Measurements from ENCODE around the gene RSRP1. TPM values are rescaled to one million over a fixed set of nuclear protein-coding genes. Genes with fewer than 3 reads are reported as not detected.
A peak's percentile ranks its signal among the peaks of the same experiment; 100 is the strongest.

Gene RSRP1
- total and polyA plus RNA-seq, 2 of the 13 experiments (the other 11 are each of a cell fraction or from before 2014, with no cell fraction given) = 43.9 to 52.8 TPM

DNA sequence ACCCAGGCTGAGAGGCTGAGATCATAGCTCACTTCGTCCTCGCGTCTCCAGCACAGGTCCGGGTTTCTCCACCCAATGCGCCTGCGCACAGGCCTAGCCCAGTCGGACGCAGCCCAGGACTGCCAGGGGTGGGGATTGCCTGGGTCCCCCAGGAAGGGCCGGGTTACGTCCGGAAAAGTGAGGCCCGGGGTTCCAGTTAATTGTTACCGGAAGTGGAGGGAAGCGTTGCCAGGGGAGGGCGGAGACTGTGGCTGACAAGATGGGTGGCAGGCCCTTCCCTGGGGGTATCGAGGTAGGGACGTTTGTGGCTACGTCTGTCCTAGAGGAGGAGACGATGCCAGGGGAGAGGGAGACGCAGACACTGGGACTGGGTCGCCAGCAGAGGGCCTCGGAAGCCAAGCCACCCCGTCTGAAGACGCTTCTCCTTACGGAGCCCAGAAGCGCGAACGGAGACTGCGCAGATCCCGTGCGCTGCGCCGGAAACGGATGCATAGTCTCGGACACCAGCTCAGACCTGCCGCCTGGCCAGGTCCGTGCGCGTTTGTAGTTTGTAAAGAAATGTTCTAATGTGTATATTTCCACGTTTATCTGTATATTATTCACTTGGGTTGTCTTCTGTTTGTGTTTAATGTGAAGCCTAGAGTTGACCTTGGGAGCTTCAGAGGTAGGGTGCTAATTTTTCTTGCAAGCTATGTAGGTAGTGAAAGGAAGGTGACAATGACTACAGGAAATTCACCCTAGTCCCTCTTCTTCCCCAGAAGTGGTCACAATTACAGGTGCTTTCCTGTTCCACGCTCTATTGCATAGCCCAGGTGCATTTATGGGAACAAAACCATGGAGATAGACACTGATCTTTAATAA, 7.3 kb downstream of the RSRP1 start (continued):
- TF ChIP-seq, protein P1, sequence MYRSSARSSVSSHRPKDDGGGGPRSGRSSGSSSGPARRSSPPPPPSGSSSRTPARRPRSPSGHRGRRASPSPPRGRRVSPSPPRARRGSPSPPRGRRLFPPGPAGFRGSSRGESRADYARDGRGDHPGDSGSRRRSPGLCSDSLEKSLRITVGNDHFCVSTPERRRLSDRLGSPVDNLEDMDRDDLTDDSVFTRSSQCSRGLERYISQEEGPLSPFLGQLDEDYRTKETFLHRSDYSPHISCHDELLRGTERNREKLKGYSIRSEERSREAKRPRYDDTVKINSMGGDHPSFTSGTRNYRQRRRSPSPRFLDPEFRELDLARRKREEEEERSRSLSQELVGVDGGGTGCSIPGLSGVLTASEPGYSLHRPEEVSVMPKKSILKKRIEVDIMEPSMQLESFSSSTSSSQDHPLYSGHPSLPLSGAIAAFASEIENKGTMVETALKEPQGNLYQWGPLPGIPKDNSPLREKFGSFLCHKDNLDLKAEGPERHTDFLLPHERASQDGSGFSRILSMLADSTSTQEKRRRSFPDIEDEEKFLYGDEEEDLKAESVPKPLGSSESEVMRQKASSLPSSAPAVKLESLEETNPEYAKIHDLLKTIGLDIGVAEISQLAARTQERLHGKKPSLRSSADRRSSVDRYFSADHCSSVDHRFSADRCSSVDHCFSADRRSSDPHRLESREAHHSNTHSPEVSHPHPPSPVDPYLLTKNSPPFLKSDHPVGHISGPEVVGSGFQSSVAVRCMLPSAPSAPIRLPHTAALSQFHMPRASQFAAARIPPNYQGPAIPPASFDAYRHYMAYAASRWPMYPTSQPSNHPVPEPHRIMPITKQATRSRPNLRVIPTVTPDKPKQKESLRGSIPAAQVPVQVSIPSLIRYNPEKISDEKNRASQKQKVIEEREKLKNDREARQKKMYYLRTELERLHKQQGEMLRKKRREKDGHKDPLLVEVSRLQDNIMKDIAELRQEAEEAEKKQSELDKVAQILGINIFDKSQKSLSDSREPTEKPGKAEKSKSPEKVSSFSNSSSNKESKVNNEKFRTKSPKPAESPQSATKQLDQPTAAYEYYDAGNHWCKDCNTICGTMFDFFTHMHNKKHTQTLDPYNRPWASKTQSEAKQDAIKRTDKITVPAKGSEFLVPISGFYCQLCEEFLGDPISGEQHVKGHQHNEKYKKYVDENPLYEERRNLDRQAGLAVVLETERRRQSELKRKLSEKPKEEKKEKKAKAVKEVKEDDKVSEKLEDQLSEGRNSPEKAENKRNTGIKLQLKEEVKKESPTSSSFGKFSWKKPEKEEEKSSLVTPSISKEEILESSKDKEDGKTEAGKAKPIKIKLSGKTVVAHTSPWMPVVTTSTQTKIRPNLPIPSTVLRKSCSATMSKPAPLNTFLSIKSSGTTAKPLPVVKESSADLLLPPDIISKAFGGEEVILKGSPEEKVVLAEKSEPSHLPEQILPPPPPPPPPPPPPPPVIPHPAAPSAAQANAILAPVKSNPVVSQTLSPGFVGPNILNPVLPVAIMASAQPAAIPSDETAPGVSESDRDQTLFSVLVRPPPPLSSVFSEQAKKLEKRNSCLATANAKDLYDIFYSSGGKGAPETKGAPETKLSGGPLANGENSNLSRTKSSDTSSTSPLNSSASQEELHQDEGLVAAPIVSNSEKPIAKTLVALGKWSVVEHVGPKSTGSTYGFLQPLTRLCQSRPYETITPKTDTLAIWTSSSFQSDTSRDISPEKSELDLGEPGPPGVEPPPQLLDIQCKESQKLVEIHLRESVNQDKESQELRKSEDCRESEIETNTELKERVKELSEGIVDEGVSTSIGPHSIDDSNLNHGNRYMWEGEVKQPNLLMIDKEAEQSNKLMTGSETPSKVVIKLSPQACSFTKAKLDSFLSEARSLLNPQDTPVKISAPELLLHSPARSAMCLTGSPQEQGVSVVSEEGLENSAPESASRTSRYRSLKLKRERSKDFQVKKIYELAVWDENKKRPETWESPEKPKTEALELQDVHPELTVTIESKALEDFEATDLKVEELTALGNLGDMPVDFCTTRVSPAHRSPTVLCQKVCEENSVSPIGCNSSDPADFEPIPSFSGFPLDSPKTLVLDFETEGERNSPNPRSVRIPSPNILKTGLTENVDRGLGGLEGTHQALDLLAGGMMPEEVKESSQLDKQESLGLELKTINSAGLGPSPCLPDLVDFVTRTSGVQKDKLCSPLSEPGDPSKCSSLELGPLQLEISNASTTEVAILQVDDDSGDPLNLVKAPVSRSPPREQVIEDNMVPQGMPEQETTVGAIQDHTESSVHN (CRISPR knock-in tag; IDR thresholded peaks at IDR 0.05) = 0 out of 2 replicates have a peak, but pooled peaks have one; percentile 55
- TF ChIP-seq, protein P2, sequence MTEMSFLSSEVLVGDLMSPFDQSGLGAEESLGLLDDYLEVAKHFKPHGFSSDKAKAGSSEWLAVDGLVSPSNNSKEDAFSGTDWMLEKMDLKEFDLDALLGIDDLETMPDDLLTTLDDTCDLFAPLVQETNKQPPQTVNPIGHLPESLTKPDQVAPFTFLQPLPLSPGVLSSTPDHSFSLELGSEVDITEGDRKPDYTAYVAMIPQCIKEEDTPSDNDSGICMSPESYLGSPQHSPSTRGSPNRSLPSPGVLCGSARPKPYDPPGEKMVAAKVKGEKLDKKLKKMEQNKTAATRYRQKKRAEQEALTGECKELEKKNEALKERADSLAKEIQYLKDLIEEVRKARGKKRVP (CRISPR knock-in tag; IDR thresholded peaks at IDR 0.05) = no peak
- TF ChIP-seq SAFB2 (CRISPR knock-in tag; IDR thresholded peaks at IDR 0.05; ENCODE audit: borderline replicate concordance, low read depth) = no peak; the same call in 1 of the 2 replicates
- peak; percentile 84 for TF ChIP-seq SAP130 (CRISPR knock-in tag; IDR thresholded peaks at IDR 0.05; ENCODE audit: low read depth)
- TF ChIP-seq ZKSCAN8 (CRISPR knock-in tag; IDR thresholded peaks at IDR 0.05; ENCODE audit: borderline replicate concordance) = no peak; the same call in 1 of the 2 replicates
- TF ChIP-seq CBX5 (CRISPR knock-in tag; IDR thresholded peaks at IDR 0.05; ENCODE audit: borderline replicate concordance) = peak; percentile 37; the same call in 1 of the 2 replicates
- TF ChIP-seq HCFC1 (IDR thresholded peaks at IDR 0.05; ENCODE audit: low read depth, low read length) = peak; percentile 18; the same call in 1 of the 2 replicates
- TF ChIP-seq, protein P3, sequence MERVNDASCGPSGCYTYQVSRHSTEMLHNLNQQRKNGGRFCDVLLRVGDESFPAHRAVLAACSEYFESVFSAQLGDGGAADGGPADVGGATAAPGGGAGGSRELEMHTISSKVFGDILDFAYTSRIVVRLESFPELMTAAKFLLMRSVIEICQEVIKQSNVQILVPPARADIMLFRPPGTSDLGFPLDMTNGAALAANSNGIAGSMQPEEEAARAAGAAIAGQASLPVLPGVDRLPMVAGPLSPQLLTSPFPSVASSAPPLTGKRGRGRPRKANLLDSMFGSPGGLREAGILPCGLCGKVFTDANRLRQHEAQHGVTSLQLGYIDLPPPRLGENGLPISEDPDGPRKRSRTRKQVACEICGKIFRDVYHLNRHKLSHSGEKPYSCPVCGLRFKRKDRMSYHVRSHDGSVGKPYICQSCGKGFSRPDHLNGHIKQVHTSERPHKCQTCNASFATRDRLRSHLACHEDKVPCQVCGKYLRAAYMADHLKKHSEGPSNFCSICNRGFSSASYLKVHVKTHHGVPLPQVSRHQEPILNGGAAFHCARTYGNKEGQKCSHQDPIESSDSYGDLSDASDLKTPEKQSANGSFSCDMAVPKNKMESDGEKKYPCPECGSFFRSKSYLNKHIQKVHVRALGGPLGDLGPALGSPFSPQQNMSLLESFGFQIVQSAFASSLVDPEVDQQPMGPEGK (CRISPR knock-in tag; IDR thresholded peaks at IDR 0.05) = peak; percentile 58; the same call in 1 of the 2 replicates
- TF ChIP-seq GLI4 (CRISPR knock-in tag; IDR thresholded peaks at IDR 0.05; ENCODE audit: borderline replicate concordance) = no peak
- TF ChIP-seq, protein P4, sequence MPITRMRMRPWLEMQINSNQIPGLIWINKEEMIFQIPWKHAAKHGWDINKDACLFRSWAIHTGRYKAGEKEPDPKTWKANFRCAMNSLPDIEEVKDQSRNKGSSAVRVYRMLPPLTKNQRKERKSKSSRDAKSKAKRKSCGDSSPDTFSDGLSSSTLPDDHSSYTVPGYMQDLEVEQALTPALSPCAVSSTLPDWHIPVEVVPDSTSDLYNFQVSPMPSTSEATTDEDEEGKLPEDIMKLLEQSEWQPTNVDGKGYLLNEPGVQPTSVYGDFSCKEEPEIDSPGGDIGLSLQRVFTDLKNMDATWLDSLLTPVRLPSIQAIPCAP (CRISPR knock-in tag; IDR thresholded peaks at IDR 0.05; ENCODE audit: low read depth) = no peak
- no peak for TF ChIP-seq ZNF75D (CRISPR knock-in tag; IDR thresholded peaks at IDR 0.05; ENCODE audit: borderline replicate concordance)
- peak; percentile 95 for TF ChIP-seq POLR2G (IDR thresholded peaks at IDR 0.05; ENCODE audit: low read depth, low read length)
- TF ChIP-seq, protein P5, sequence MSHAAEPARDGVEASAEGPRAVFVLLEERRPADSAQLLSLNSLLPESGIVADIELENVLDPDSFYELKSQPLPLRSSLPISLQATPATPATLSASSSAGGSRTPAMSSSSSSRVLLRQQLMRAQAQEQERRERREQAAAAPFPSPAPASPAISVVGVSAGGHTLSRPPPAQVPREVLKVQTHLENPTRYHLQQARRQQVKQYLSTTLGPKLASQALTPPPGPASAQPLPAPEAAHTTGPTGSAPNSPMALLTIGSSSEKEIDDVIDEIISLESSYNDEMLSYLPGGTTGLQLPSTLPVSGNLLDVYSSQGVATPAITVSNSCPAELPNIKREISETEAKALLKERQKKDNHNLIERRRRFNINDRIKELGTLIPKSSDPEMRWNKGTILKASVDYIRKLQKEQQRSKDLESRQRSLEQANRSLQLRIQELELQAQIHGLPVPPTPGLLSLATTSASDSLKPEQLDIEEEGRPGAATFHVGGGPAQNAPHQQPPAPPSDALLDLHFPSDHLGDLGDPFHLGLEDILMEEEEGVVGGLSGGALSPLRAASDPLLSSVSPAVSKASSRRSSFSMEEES (CRISPR knock-in tag; IDR thresholded peaks at IDR 0.05) = 0 out of 2 replicates have a peak, but pooled peaks have one; percentile 14
- no peak; the same call in 1 of the 2 replicates for TF ChIP-seq SSRP1 (CRISPR knock-in tag; IDR thresholded peaks at IDR 0.05)
